ENCODE data around the gene JUND. TPM values are rescaled to one million over a fixed set of nuclear protein-coding genes. Genes with fewer than 3 reads are reported as not detected.

JUND gene
- total and polyA plus RNA-seq, 2 of the 4 experiments (the other 2 are of a cell fraction), result 14.2 to 77.2 TPM

- peak overlapping the region; percentile 94 for H2BK120ac ChIP-seq (ENCODE audit: low read depth, low read length)
These were observed 11.0 kb upstream of the JUND start for GRCh38 chr19:18292462-18292809.

More at GRCh38 chr19:18292462-18292809, 11.0 kb upstream of the JUND start:
- Histone ChIP-seq H3K4me3 (ENCODE audit: insufficient read depth, low read depth, low read length) (peak overlapping the region; percentile 49), H3K9me1 (ENCODE audit: insufficient read depth, low read length) (0 out of 2 replicates have a peak, but pooled peaks cover 2% of the 10 kb centered on the region), H4K20me1 (ENCODE audit: insufficient read depth, low read length) (no peaks in the 10 kb centered on the region), H2BK15ac (ENCODE audit: low read depth, low read length) (peak overlapping the region; percentile 72; the same call in 2 of the 3 replicates), H3K9ac (ENCODE audit: low read depth, low read length) (peak overlapping the region; percentile 89), H3K18ac (ENCODE audit: low read depth, low read length) (peak overlapping the region; percentile 74), H2AFZ (replicated peaks; ENCODE audit: low read length, poor library complexity) (peak overlapping the region; percentile 95), H2AK9ac (replicated peaks; ENCODE audit: low read depth, low read length, poor library complexity) (peak overlapping the region; percentile 99), H3K27ac (ENCODE audit: insufficient read depth, low read length) (peak overlapping the region; percentile 92), H3K23ac (ENCODE audit: low read depth, low read length) (peak overlapping the region; percentile 93), H2BK20ac (ENCODE audit: low read depth, low read length) (peak overlapping the region; percentile 79), H4K5ac (ENCODE audit: low read depth, low read length) (peak overlapping the region; percentile 94), H3K56ac (ENCODE audit: extremely low read depth, insufficient read depth, low read length) (peak overlapping the region; percentile 84; the same call in 1 of the 2 replicates), H4K91ac (ENCODE audit: insufficient read depth, low read depth, low read length) (peak overlapping the region; percentile 98), H2BK5ac (ENCODE audit: low read depth, low read length, poor library complexity, severe bottlenecking) (peak overlapping the region; percentile 82), H3K14ac (replicated peaks; ENCODE audit: low read depth, low read length) (peak overlapping the region; percentile 99), H3K36me3 (ENCODE audit: control insufficient read depth, insufficient read depth, low read length) (no peaks in the 10 kb centered on the region), H3K79me1 (ENCODE audit: low read depth in 1 of 2, low read length in 2 of 2) (peaks cover 0 to 4% of the 10 kb centered on the region in 2 experiments; a peak in 1 of 4 replicates), H4K8ac (ENCODE audit: low read depth in 2 of 2, low read length in 2 of 2) (peak overlapping the region; percentile 98 to 100), H3K4ac (ENCODE audit: low read depth, low read length) (peak overlapping the region; percentile 99), H3K4me2 (ENCODE audit: low read depth, low read length) (peak overlapping the region; percentile 89), H2AK5ac (ENCODE audit: low read depth, low read length) (peak overlapping the region; percentile 99), H3K9me3 (ENCODE audit: control insufficient read depth, insufficient read depth, low read length) (no peaks in the 10 kb centered on the region), H3K27me3 (ENCODE audit: control insufficient read depth, insufficient read depth, low read length) (no peaks in the 10 kb centered on the region), H3K4me1 (ENCODE audit: control insufficient read depth, insufficient read depth, low read length) (peaks cover 26% of the 10 kb centered on the region)
- ChIA-PET CTCF (interaction anchor here (0.5 to 3.0 kb wide), 3 partner anchors 13 to 240 kb away, joined by 3 to 23 read pairs (median 5); no protein-coding TSS in a partner anchor), POLR2A (ENCODE audit: unreplicated experiment) (interaction anchor here (0.5 to 2.4 kb wide), 6 partner anchors 11 to 35 kb away, joined by 3 to 17 read pairs (median 6); partner anchors contain the start of genes JUND and LSM4)
- no peak for ATAC-seq (ENCODE audit: low read depth)
- intact Hi-C loops (cut with micrococcal nuclease) (no loop called here), dilution Hi-C loops (cut with HindIII; ENCODE audit: low sequenced_read_pairs, unreplicated experiment) (no loop called here), in situ Hi-C loops (cut with MboI; ENCODE audit: low sequenced_read_pairs) (no loop called here)
- 0% methylated on average over 2 of the region's 20 CpGs; no CpG with 5 or more reads in 1 of the 2 experiments for WGBS, 2 experiments (ENCODE audit: extremely low coverage in 2 of 2, insufficient read length in 1 of 2)
- TF ChIP-seq POLR2A (IDR thresholded peaks at IDR 0.05; ENCODE audit: low read depth, low read length) (peak; percentile 14; the same call in 1 of the 2 replicates), CEBPB (IDR thresholded peaks at IDR 0.05; ENCODE audit: low read depth, low read length) (peak; percentile 62), ELK1 (IDR thresholded peaks at IDR 0.05; ENCODE audit: borderline replicate concordance, low read depth, low read length) (no peak)
- BruUV-seq (replicated peaks), result no TSS peak
- DNase-seq, result no peak
